ENCODE data around the gene EPN1. TPM values are rescaled to one million over a fixed set of nuclear protein-coding genes. Genes with fewer than 3 reads are reported as not detected.
A peak's percentile ranks its signal among the peaks of the same experiment; 100 is the strongest.

Gene EPN1
- total and polyA plus RNA-seq, 12 donors: 20.1 to 235 (median 141) TPM

- Histone ChIP-seq H3K27ac (peak overlapping the region; percentile 38 to 88 (median 65)), H3K4me3 (no peak overlapping the region), H3K9me3 (replicated peaks in 1 of 3) (no peaks in the 10 kb centered on the region), H3K27me3 (no peaks in the 10 kb centered on the region), H3K36me3 (replicated peaks in 1 of 2) (peaks cover 0 to 61% of the 10 kb centered on the region in 2 donors), H3K4me1 (replicated peaks in 1 of 2) (peaks cover 72 to 82% of the 10 kb centered on the region in 2 donors)
- TF ChIP-seq CTCF (IDR thresholded peaks at IDR 0.05): no peak
- intact Hi-C loops (cut with DNase I): no loop called here
- 70 to 100% (median 73%) methylated on average over 3 to 20 of the region's 20 CpGs for WGBS, 4 donors
- no peak for DNase-seq
Measured at GRCh38 chr19:55680339-55681130, 5.5 kb downstream of the EPN1 start.

GRCh38 chr19:55681131-55682092, 6.4 kb downstream of the EPN1 start:
- intact Hi-C loops (cut with DNase I): no loop called here
- 36 to 55% (median 44%) methylated on average over 7 to 9 of the region's 9 CpGs for WGBS, 4 donors
- TF ChIP-seq POLR2A (IDR thresholded peaks at IDR 0.05): no peak
- TF ChIP-seq CTCF (IDR thresholded peaks at IDR 0.05): no peak
- Histone ChIP-seq H3K4me3 (no peak overlapping the region), H3K4me1 (replicated peaks in 1 of 2) (peaks cover 65 to 75% of the 10 kb centered on the region in 2 donors), H3K27ac (peak overlapping the region; percentile 34 to 88 (median 65)), H3K27me3 (no peaks in the 10 kb centered on the region), H3K36me3 (replicated peaks in 1 of 2) (peaks cover 0 to 69% of the 10 kb centered on the region in 2 donors), H3K9me3 (replicated peaks in 1 of 3) (no peaks in the 10 kb centered on the region)
- DNase-seq: peak in 6 of 7 donors; percentile 75 to 86 (median 82)

GRCh38 chr19:55683449-55684261, 8.6 kb downstream of the EPN1 start:
- Histone ChIP-seq H3K9me3 (replicated peaks in 1 of 3) (no peaks in the 10 kb centered on the region), H3K4me3 (no peak overlapping the region), H3K36me3 (replicated peaks in 1 of 2) (peaks cover 0 to 74% of the 10 kb centered on the region in 2 donors), H3K27me3 (no peaks in the 10 kb centered on the region), H3K4me1 (replicated peaks in 1 of 2) (peaks cover 43 to 52% of the 10 kb centered on the region in 2 donors), H3K27ac (peak overlapping the region in 3 of 5 donors; percentile 7 to 58 (median 21))
- intact Hi-C loops (cut with DNase I): no loop called here
- peak in 2 of 7 donors; percentile 48 to 57 for DNase-seq
- 80 to 84% (median 82%) methylated on average over 21 to 22 of the region's 22 CpGs for WGBS, 4 donors
- TF ChIP-seq POLR2A (IDR thresholded peaks at IDR 0.05) (no peak), CTCF (IDR thresholded peaks at IDR 0.05) (no peak)
